K562 (cell line): ENCODE measurements around the gene PNPLA7. TPM values are rescaled to one million over a fixed set of nuclear protein-coding genes. Genes with fewer than 3 reads are reported as not detected.
"Not testable (repeated sequence)": the region's sequence is repeated elsewhere in the genome, so short reads cannot be mapped to it uniquely, and the experiment has no call there.

Experiments used
- ATAC-seq: fragments of 200-7000 bp; cut with Tn5 transposase; 3 replicates; pipeline ENCODE4 v1.9.1; 2020; ENCODE audit warnings: moderate library complexity
- BruUV-seq: library from RNA; stranded (reverse); fragments of 400-500 nt; replicated peaks from 2 replicates; lab custom pipeline; 2021; lab: Mats Ljungman, UMichigan
- CTCF ChIA-PET: fragments of 300-600 bp; formaldehyde crosslinking; extraction: SDS; loops from one replicate; lab custom pipeline; 2021; ENCODE audit warnings: low intra/inter-chr PET ratio; lab: Yijun Ruan, JAX
- POLR2A ChIA-PET: fragments of 300-600, 350-650 bp; sonication (Branson Sonifier 250); formaldehyde crosslinking; extraction: SDS; loops from one replicate; lab custom pipeline; 2021; ENCODE audit warnings: antibody characterized with exemption, inconsistent platforms; lab: Yijun Ruan, JAX
- DNase-seq, 4 experiments: peaks; one replicate each; pipeline versions ENCODE4 v3.0.0 to v3.0.0-alpha.2; 2011 to 2018; ENCODE audit warnings: low spot score in 3 of 4, mixed read lengths in 3 of 4; ENCODE audit errors: extremely low read depth in 1 of 4
- FAIRE-seq: peaks from 2 replicates; lab custom pipeline; 2011; peaks lifted over from hg19 to GRCh38; lab: Jason Lieb, UNC
- H2AFZ ChIP-seq: 2 replicates; pipeline ENCODE4 v1.6.0; 2011; ENCODE audit warnings: low read depth, low read length, control low read depth, inconsistent platforms
- H3K27ac ChIP-seq: fragments of 200-600 bp; 3 replicates; pipeline ENCODE4 v1.8.0; 2011; ENCODE audit warnings: low read depth, mild to moderate bottlenecking, control low read depth, inconsistent platforms, low read length, moderate library complexity, mixed read lengths; ENCODE audit errors: extremely low read depth
- H3K27me3 ChIP-seq, 2 experiments: fragments of 300-600 bp in 1 of 2; 2 replicates in 1 of 2; 3 replicates in 1 of 2; pipeline versions ENCODE4 v1.6.0 to v1.8.0; 2011; ENCODE audit warnings: inconsistent platforms in 2 of 2, low read length in 2 of 2, mild to moderate bottlenecking in 1 of 2, mixed read lengths in 1 of 2, moderate library complexity in 1 of 2; ENCODE audit not compliant: control insufficient read depth in 2 of 2, insufficient read depth in 2 of 2
- H3K36me3 ChIP-seq: fragments of 300-600 bp; 3 replicates; pipeline ENCODE4 v1.8.0; 2011; ENCODE audit warnings: mild to moderate bottlenecking, low read length, inconsistent platforms; ENCODE audit not compliant: control insufficient read depth, insufficient read depth
- H3K4me1 ChIP-seq, 2 experiments: fragments of 200-600 bp in 1 of 2; replicated peaks in 1 of 2; 2 replicates in 1 of 2; 3 replicates in 1 of 2; pipeline versions ENCODE4 v1.5.1 to v1.8.0; 2011; ENCODE audit warnings: inconsistent platforms in 2 of 2, low read length in 2 of 2, mild to moderate bottlenecking in 1 of 2, mixed read lengths in 1 of 2, moderate library complexity in 1 of 2; ENCODE audit not compliant: control insufficient read depth in 2 of 2, insufficient read depth in 2 of 2
- H3K4me2 ChIP-seq: 2 replicates; pipeline ENCODE4 v1.6.1; 2011; ENCODE audit warnings: low read length, control low read depth, inconsistent platforms, mixed read lengths; ENCODE audit not compliant: insufficient read depth
- H3K4me3 ChIP-seq: fragments of 200-600 bp; sonication (generic), shearing (Covaris generic); 2 replicates; pipeline ENCODE4 v1.5.1; 2016; ENCODE audit warnings: control low read depth, inconsistent platforms
- H3K79me2 ChIP-seq: fragments of 200-600 bp; 3 replicates; pipeline ENCODE4 v1.8.0; 2011; ENCODE audit warnings: low read length, inconsistent platforms; ENCODE audit not compliant: control insufficient read depth, insufficient read depth
- H3K9ac ChIP-seq, 2 experiments: 2 replicates each; pipeline versions ENCODE4 v1.6.0 to v1.6.1; 2011; ENCODE audit warnings: low read depth in 2 of 2, low read length in 2 of 2, control low read depth in 1 of 2, inconsistent platforms in 1 of 2, mild to moderate bottlenecking in 1 of 2, mixed read lengths in 1 of 2; ENCODE audit not compliant: insufficient read depth in 1 of 2
- H3K9me1 ChIP-seq: one replicate; pipeline ENCODE4 v1.6.0; 2011; ENCODE audit warnings: inconsistent platforms, mild to moderate bottlenecking, low read length, moderate library complexity; ENCODE audit not compliant: control insufficient read depth, insufficient read depth
- H3K9me3 ChIP-seq: replicated peaks from 2 replicates; pipeline ENCODE4 v1.5.1; 2011; ENCODE audit warnings: low read depth, low read length, inconsistent platforms; ENCODE audit not compliant: control insufficient read depth, insufficient read depth
- H4K20me1 ChIP-seq: replicated peaks from 2 replicates; pipeline ENCODE4 v1.6.1; 2011; ENCODE audit warnings: low read length, inconsistent platforms, mixed read lengths; ENCODE audit not compliant: control insufficient read depth, insufficient read depth
- ZBTB7A ChIP-seq: IDR thresholded peaks from 2 replicates; pipeline ENCODE4 v1.6.1; 2011; ENCODE audit warnings: low read depth, mild to moderate bottlenecking, low read length, moderate library complexity, borderline replicate concordance; ENCODE audit not compliant: control insufficient read depth
- WGBS: fragments of 100-300 bp; shearing (Covaris generic); methylation state at CpG from one replicate; pipeline ENCODE4 v1.1.6; 2016; ENCODE audit warnings: low coverage, mixed read lengths; ENCODE audit not compliant: insufficient coverage; ENCODE audit errors: missing lambda C conversion rate; 5-methylcytosine and 5-hydroxymethylcytosine counted together
- in situ Hi-C: fragments of 300-500 bp; cut with MboI; formaldehyde crosslinking; loops from 4 replicates; pipeline ENCODE4 v1.15.0; 2018; ENCODE audit warnings: inconsistent platforms, mixed read lengths
- intact Hi-C: fragments of 100-400 bp; cut with micrococcal nuclease; formaldehyde crosslinking; loops from 2 replicates; pipeline ENCODE4 v1.14.2; 2022
- polyA plus RNA-seq, 8 experiments: library from polyadenylated mRNA; depleted of rRNA in 4 of 8; stranded (reverse) in 5 of 8; unstranded in 3 of 8; fragments of >200 nt; fragmentation: Nextera tagmentation in 2 of 8; fragmentation: Illumina TruSeq in 1 of 8; extraction: Ambion mirVana in 2 of 8; extraction: Trizol in 1 of 8; gene quantifications; 2 replicates each; pipeline versions ENCODE4 v1.2.1 to v1.2.3, GENCODE V29; 2011 to 2014; ENCODE audit warnings: inconsistent platforms in 1 of 8, missing spikeins in 1 of 8
- total RNA-seq, 7 experiments: library from RNA; depleted of rRNA in 6 of 7; stranded (reverse); fragments of >200 nt in 6 of 7; fragmentation: Illumina TruSeq in 2 of 7; extraction: Trizol in 2 of 7; gene quantifications; 2 replicates each; pipeline versions ENCODE4 v1.2.1 to v1.2.3, GENCODE V29; 2011 to 2021; ENCODE audit warnings: low replicate concordance in 1 of 7

Gene PNPLA7
- total and polyA plus RNA-seq, 9 of the 15 experiments (the other 6 are each of a cell fraction or from before 2014, with no cell fraction given): 0.01 to 0.85 (median 0.19) TPM; not detected in 1

DNA sequence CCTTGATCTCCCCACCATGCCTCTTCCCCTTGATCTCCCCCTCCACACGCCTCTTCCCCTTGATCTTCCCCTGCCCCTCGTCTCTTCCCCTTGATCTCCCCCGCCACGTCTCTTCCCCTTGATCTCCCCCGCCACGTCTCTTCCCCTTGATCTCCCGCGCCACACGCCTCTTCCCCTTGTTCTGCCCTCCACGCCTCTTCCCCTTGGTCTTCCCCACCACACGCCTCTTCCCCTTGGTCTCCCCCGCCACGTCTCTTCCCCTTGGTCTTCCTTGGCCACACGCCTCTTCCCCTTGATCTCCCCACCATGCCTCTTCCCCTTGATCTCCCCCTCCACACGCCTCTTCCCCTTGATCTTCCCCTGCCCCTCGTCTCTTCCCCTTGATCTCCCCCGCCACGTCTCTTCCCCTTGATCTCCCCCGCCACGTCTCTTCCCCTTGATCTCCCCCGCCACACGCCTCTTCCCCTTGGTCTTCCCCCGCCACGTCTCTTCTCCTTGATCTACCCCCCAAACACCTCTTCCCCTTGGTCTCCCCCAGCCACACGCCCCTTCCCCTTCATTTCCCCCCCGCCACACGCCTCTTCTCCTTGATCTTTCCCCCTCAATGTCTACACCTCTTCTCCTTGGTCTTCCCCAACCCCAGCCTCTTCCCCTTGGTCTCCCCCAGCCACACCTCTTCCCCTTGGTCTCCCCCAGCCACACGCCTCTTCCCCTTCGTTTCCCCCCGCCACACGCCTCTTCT lies 98.8 kb downstream of the PNPLA7 start:
- WGBS: no CpG with 5 or more reads among the region's 31 CpGs
- BruUV-seq, H2AFZ ChIP-seq, H3K9me1 ChIP-seq, H4K20me1 ChIP-seq, DNase-seq, H3K9ac ChIP-seq, POLR2A ChIA-PET, H3K4me2 ChIP-seq, H3K4me3 ChIP-seq, H3K27ac ChIP-seq, H3K9me3 ChIP-seq, intact Hi-C loops, ATAC-seq, H3K79me2 ChIP-seq, H3K27me3 ChIP-seq, in situ Hi-C loops, CTCF ChIA-PET: not testable (repeated sequence)
- Histone ChIP-seq H3K4me1 (peaks cover 7 to 85% of the 10 kb centered on the region in 2 experiments), H3K36me3 (peaks cover 58% of the 10 kb centered on the region)
- FAIRE-seq: peak; percentile 86

DNA sequence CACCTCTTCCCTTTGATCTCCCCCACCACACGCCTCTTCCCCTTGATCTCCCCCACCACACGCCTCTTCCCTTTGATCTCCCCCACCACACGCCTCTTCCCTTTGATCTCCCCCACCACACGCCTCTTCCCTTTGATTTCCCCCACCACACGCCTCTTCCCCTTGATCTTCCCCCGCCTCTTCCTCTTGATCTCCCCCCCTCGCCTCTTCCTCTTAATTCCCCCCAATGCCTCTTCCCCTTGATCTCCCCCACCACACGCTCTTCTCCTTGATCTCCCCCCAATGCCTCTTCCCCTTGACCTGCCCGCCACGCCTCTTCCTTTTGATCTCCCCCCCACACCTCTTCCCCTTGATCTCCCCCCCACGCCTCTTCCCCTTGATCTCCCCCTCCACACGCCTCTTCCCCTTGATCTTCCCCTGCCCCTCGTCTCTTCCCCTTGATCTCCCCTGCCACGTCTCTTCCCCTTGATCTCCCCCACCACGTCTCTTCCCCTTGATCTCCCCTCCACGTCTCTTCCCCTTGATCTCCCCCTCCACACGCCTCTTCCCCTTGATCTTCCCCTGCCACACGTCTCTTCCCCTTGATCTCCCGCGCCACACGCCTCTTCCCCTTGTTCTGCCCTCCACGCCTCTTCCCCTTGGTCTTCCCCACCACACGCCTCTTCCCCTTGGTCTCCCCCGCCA lies 99.5 kb downstream of the PNPLA7 start:
- intact Hi-C loops, H2AFZ ChIP-seq, H3K9me1 ChIP-seq, H3K4me3 ChIP-seq, H3K9ac ChIP-seq, H4K20me1 ChIP-seq, FAIRE-seq, POLR2A ChIA-PET, BruUV-seq, H3K4me2 ChIP-seq, DNase-seq, CTCF ChIA-PET, H3K27ac ChIP-seq, ATAC-seq, in situ Hi-C loops, H3K27me3 ChIP-seq, H3K9me3 ChIP-seq, H3K79me2 ChIP-seq: not testable (repeated sequence)
- TF ChIP-seq ZBTB7A: 0 out of 2 replicates have a peak, but pooled peaks have one; percentile 1
- Histone ChIP-seq H3K36me3 (peaks cover 50% of the 10 kb centered on the region), H3K4me1 (peaks cover 12 to 82% of the 10 kb centered on the region in 2 experiments)
- WGBS: 100% methylated on average over 1 of the region's 24 CpGs
